ENCODE data around the gene GRIP1.

The GRIP1 gene

DNA sequence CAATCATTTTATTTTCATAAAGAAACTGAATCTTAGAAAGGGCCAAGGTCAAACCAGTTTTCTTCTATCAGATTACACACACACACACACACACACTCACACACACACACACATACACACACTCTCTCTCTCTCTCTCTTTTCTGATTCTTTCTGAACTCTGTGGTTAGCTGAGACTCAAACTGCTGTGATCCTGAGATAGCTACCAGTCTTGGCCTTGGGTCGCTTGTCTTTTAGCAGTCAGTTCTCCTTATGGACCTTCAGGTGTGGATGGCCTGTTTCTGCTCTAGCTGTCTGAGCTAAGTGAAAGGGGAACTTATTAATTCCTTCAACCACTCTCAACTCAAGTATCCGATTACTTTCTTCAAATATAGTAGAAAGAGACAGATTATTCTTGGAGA, 145.1 kb downstream of the GRIP1 start:
- TF ChIP-seq, protein P1, sequence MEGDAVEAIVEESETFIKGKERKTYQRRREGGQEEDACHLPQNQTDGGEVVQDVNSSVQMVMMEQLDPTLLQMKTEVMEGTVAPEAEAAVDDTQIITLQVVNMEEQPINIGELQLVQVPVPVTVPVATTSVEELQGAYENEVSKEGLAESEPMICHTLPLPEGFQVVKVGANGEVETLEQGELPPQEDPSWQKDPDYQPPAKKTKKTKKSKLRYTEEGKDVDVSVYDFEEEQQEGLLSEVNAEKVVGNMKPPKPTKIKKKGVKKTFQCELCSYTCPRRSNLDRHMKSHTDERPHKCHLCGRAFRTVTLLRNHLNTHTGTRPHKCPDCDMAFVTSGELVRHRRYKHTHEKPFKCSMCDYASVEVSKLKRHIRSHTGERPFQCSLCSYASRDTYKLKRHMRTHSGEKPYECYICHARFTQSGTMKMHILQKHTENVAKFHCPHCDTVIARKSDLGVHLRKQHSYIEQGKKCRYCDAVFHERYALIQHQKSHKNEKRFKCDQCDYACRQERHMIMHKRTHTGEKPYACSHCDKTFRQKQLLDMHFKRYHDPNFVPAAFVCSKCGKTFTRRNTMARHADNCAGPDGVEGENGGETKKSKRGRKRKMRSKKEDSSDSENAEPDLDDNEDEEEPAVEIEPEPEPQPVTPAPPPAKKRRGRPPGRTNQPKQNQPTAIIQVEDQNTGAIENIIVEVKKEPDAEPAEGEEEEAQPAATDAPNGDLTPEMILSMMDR (IDR thresholded peaks at IDR 0.05) = no peak
- no peak for TF ChIP-seq ZFX (IDR thresholded peaks at IDR 0.05; ENCODE audit: borderline replicate concordance)
- H3K27ac ChIP-seq = no peak overlapping the region

DNA sequence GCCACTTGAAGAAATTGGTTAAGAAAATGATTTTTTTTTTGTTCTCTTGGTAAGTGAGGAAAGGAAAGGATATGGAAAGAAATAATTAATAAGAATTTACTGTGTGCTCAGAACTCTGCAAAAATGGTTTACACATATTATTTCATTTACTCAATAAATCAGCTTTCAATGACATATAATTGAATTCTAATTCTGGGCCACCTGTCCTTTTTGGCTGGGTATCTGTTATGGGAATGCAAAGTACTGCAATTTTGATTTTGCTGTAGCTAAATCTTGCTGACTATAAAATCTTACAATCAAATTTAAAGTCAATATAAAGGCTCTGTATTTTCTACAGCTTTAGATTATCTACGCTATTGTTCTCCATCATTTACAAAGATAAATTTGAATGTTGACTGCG, 147.1 kb downstream of the GRIP1 start:
- no peak overlapping the region for H3K27ac ChIP-seq
- TF ChIP-seq, protein P1 (IDR thresholded peaks at IDR 0.05) = no peak
- TF ChIP-seq ZFX (IDR thresholded peaks at IDR 0.05; ENCODE audit: borderline replicate concordance) = no peak

DNA sequence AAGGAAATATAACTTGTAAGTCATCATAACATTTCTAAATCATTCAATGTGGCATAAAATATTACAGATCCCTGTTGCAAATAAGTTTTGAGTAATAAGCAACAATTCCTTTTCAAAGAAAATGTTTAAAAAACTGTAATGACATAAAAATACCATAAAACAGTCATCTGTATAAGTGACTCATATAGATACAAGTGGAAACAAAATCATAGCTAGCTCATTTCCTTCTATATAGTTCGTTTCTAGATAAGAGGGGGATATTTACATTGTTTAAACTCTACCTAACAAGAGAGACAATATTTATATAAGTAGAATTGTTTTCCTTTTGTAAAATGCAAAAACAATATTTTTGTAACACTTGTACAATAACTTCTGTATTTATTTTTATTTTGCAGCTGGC, 148.9 kb downstream of the GRIP1 start:
- no peak for TF ChIP-seq ZFX (IDR thresholded peaks at IDR 0.05; ENCODE audit: borderline replicate concordance)
- no peak overlapping the region for H3K27ac ChIP-seq

DNA sequence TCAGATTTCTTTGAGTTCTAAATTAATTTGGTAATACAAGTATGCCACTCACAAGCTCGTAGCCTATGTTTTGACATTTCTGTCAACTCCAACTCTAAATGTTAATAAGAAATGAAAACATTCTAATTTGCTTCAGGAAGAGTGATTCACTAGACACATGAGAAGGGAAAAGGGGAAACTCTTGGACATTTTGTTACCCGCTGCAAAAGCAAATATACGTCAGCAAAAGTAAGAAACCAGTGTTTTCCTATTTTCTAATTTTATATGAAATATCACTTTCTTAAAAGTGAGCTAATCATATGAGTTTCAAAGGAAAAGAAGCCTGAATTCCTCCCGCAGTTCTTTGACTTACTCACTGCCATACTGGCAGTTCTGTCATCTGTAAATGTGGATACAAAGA, 162.3 kb downstream of the GRIP1 start:
- H3K27ac ChIP-seq = no peak overlapping the region
- TF ChIP-seq, protein P1 (IDR thresholded peaks at IDR 0.05) = no peak
- TF ChIP-seq ZFX (IDR thresholded peaks at IDR 0.05; ENCODE audit: borderline replicate concordance) = no peak

DNA sequence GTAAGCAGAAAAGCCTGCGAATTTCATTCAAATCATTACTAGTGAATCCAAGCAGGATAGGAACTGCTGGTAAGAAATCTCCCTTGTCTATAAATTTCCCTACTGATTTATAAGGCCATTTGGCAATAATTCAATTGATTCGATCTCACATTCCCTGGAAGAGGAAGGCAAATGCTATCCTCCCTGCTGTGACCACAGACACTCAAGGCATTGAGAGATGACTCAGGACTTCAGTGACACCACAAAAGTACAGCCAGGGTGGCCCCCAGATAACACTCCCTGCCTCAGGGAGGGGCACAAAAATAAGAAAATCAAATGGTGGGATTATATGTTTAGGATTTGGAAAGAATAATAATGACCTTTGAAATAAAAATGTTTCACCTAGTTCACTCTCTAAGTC, 162.7 kb downstream of the GRIP1 start:
- TF ChIP-seq, protein P1 (IDR thresholded peaks at IDR 0.05) = no peak
- no peak for TF ChIP-seq ZFX (IDR thresholded peaks at IDR 0.05; ENCODE audit: borderline replicate concordance)
- H3K27ac ChIP-seq = no peak overlapping the region

DNA sequence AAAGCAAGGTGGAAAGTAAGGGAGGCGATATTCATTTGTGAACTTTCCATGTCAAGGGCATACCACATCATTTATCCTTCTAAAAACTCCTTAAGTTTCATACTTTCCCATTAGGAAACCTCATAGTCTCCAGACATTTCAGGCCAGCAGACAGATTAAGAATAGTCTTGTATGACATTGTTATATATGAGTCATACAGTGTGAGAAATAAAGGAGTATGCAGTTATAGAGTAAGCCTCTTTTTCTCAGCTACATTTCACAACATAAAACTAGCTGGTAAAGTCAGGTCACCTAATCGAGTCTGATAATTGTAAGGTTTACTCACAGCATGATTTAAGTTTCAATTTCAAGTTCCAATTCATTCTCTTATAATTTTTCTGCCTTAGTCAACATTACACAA, 164.3 kb downstream of the GRIP1 start:
- TF ChIP-seq, protein P1 (IDR thresholded peaks at IDR 0.05) = no peak
- no peak for TF ChIP-seq ZFX (IDR thresholded peaks at IDR 0.05; ENCODE audit: borderline replicate concordance)
- no peak overlapping the region for H3K27ac ChIP-seq

DNA sequence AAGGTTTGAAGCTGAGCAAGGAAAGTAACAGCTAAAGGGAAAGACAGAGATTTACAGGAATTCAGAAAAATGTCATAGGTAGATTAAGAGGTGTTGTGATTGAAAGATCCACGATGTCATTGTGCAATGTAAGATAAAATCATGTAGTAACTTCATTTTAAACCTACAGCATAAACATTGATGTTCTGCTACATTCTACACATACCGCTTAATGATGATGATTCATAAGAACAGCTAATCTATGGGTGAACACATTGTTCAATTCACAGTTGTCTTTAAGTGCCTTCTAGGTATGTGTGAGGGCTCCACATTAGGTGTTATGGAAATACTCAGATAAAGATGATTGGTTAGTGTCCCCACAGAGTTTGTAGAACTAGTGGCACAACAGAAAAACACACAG, 170.9 kb downstream of the GRIP1 start:
- TF ChIP-seq, protein P1 (IDR thresholded peaks at IDR 0.05) = no peak
- TF ChIP-seq ZFX (IDR thresholded peaks at IDR 0.05; ENCODE audit: borderline replicate concordance) = no peak

DNA sequence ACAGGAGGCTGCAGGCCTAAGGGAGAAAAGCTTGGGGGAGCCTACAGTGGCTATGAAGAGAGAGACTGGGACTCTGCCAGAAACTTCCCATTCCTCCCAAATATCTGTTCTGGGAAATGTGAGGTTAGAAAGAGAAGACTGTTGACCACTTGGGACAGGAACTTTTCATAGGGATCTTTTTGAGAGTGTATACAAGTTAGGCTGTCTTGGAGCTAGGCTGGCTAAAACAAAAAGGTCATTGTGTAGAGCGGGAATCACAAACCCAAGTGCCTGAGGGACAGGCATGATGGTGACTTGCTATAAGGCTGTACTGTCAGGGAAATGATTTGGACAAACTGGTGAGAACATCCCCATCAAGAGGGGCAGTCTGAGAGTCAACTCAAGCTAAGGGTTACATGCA, 175.1 kb downstream of the GRIP1 start:
- no peak overlapping the region for H3K27ac ChIP-seq
- no peak for TF ChIP-seq ZFX (IDR thresholded peaks at IDR 0.05; ENCODE audit: borderline replicate concordance)
- TF ChIP-seq, protein P1 (IDR thresholded peaks at IDR 0.05) = no peak

More for the DNA sequence above, 170.9 kb downstream of the GRIP1 start:
- no peak overlapping the region for H3K27ac ChIP-seq

Measured in 22Rv1 (cell line).